ENCODE data around the gene TTLL3. TPM values are rescaled to one million over a fixed set of nuclear protein-coding genes. Genes with fewer than 3 reads are reported as not detected.

TTLL3 gene
- total and polyA plus RNA-seq, 2 of the 8 experiments (the other 6 are each of a cell fraction or from before 2014, with no cell fraction given) = 5.9 to 8.9 TPM

GRCh38 chr3:9846931-9847488 is 36.9 kb downstream of the TTLL3 start:
- no peaks in the 10 kb centered on the region for H3K79me2 ChIP-seq (ENCODE audit: control insufficient read depth in 1 of 2, insufficient read depth in 2 of 2, low read length in 2 of 2)
- no peaks in the 10 kb centered on the region for H3K27me3 ChIP-seq (replicated peaks in 1 of 4; ENCODE audit: control insufficient read depth in 3 of 4, extremely low read depth in 1 of 4, insufficient read depth in 3 of 4, low read length in 3 of 4)
- H3K27ac ChIP-seq (ENCODE audit: low read depth, low read length) = no peak overlapping the region
- H2AK5ac ChIP-seq (ENCODE audit: low read depth, low read length) = no peak overlapping the region
- H3K9me3 ChIP-seq (ENCODE audit: insufficient read depth in 2 of 2, low read depth in 1 of 2, low read length in 1 of 2) = no peaks in the 10 kb centered on the region
- FAIRE-seq (no peak), DNase-seq (ENCODE audit: low read depth in 1 of 2, low spot score in 2 of 2) (no peak)
- H2BK120ac ChIP-seq (replicated peaks; ENCODE audit: low read depth, low read length) = no peak overlapping the region
- H3K9ac ChIP-seq (replicated peaks in 1 of 4; ENCODE audit: extremely low read depth in 1 of 4, low read depth in 3 of 4, low read length in 3 of 4) = no peak overlapping the region
- no peak overlapping the region for H2BK15ac ChIP-seq (ENCODE audit: low read length)
- H3K23me2 ChIP-seq (ENCODE audit: low read depth, low read length) = peaks cover 5% of the 10 kb centered on the region
- H4K20me1 ChIP-seq (replicated peaks in 1 of 2; ENCODE audit: control insufficient read depth in 1 of 2, insufficient read depth in 2 of 2, low read length in 2 of 2) = peaks cover 0 to 3% of the 10 kb centered on the region in 2 experiments
- no peak overlapping the region for H4K91ac ChIP-seq (replicated peaks; ENCODE audit: insufficient read length, low read length)
- no peak overlapping the region for H2BK5ac ChIP-seq (ENCODE audit: low read depth, low read length)
- TF ChIP-seq KDM4A (IDR thresholded peaks at IDR 0.05; ENCODE audit: low read depth, low read length, severe bottlenecking) (no peak), CBX8 (IDR thresholded peaks at IDR 0.05; ENCODE audit: borderline replicate concordance, low read depth, low read length) (no peak), JUND (IDR thresholded peaks at IDR 0.05; ENCODE audit: low read length) (no peak), RNF2 (IDR thresholded peaks at IDR 0.05; ENCODE audit: borderline replicate concordance, low read depth, low read length, missing control alignments, poor library complexity, severe bottlenecking) (no peak), ATF2 (IDR thresholded peaks at IDR 0.05; ENCODE audit: low read length) (no peak), POU5F1 (IDR thresholded peaks at IDR 0.05; ENCODE audit: low read depth, low read length) (no peak), CTBP2 (IDR thresholded peaks at IDR 0.05; ENCODE audit: borderline replicate concordance, insufficient read depth, insufficient read length, low read length) (no peak)
- H2AFZ ChIP-seq (ENCODE audit: low read length) = no peak overlapping the region
- H2BK12ac ChIP-seq (ENCODE audit: low read depth, low read length) = no peak overlapping the region
- peaks cover 0 to 6% (median under 1%) of the 10 kb centered on the region in 4 experiments; a peak in 2 of 7 replicates for H3K4me1 ChIP-seq (replicated peaks in 1 of 4; ENCODE audit: control insufficient read depth in 3 of 4, insufficient read depth in 4 of 4, low read length in 3 of 4)
- no peak overlapping the region for H3K4me2 ChIP-seq (ENCODE audit: insufficient read depth in 1 of 2, low read depth in 2 of 2, low read length in 2 of 2)
- no peak overlapping the region for H3K14ac ChIP-seq (ENCODE audit: insufficient read length)
- H3K56ac ChIP-seq (replicated peaks; ENCODE audit: insufficient read length, low read depth, low read length) = no peak overlapping the region
- no peak overlapping the region for H2BK20ac ChIP-seq (ENCODE audit: low read length)
- no peaks in the 10 kb centered on the region for H3K79me1 ChIP-seq (ENCODE audit: low read depth, low read length)
- H3K4ac ChIP-seq (replicated peaks; ENCODE audit: insufficient read length, low read depth, low read length) = no peak overlapping the region
- H3K36me3 ChIP-seq (ENCODE audit: control insufficient read depth in 2 of 4, insufficient read depth in 4 of 4, low read length in 3 of 4) = peaks cover 0 to under 1% (median 0%) of the 10 kb centered on the region in 4 experiments; a peak in 2 of 8 replicates
- POLR2A ChIA-PET (ENCODE audit: partially characterized antibody) = interaction anchor here (0.8 kb wide), 1 partner anchor 54 kb away, joined by 3 read pairs; the partner anchor contains the start of gene ARPC4
- WGBS, 2 experiments (ENCODE audit: extremely low coverage in 1 of 2, insufficient coverage in 1 of 2, insufficient read length in 1 of 2, insufficient replicate concordance in 2 of 2, low coverage in 1 of 2, low lambda C conversion rate in 2 of 2, missing lambda C conversion rate in 1 of 2) = 95% methylated on average over 6 of the region's 6 CpGs; no CpG with 5 or more reads in 1 of the 2 experiments
- no peak overlapping the region for H3K23ac ChIP-seq (ENCODE audit: insufficient read length)
- no peak overlapping the region for H4K5ac ChIP-seq (ENCODE audit: insufficient read length, low read depth, low read length)
- no peak overlapping the region for H3K4me3 ChIP-seq (ENCODE audit: extremely low read depth in 1 of 4, insufficient read depth in 2 of 4, low read depth in 3 of 4, low read length in 4 of 4)
- H3K18ac ChIP-seq (ENCODE audit: extremely low read depth, low read length) = no peak overlapping the region
- CTCF ChIA-PET (ENCODE audit: partially characterized antibody) = interaction anchor here (0.6 to 1.9 kb wide), 5 partner anchors 9 to 95 kb away, joined by 3 to 7 read pairs (median 6); no protein-coding TSS in a partner anchor
- H4K8ac ChIP-seq (ENCODE audit: extremely low read depth, insufficient read depth, low read length) = no peak overlapping the region

Data from H1 (cell line).